Stimulated activated CD4-positive, alpha-beta T cell treated with anti-CD3 and anti-CD28 coated beads, TNF-alpha, amount 100 ng/mL, for 1 hour (primary cell): Measurements from ENCODE around the gene LTBP3.
"Not testable (repeated sequence)": the region's sequence is repeated elsewhere in the genome, so short reads cannot be mapped to it uniquely, and the experiment has no call there.

ENCODE experiments used
- DNase-seq, 3 donors: peaks; one replicate each; pipeline ENCODE4 v3.0.0-alpha.2; 2020; ENCODE audit warnings: low read depth in 3 of 3, low spot score in 1 of 3

LTBP3 gene

DNA sequence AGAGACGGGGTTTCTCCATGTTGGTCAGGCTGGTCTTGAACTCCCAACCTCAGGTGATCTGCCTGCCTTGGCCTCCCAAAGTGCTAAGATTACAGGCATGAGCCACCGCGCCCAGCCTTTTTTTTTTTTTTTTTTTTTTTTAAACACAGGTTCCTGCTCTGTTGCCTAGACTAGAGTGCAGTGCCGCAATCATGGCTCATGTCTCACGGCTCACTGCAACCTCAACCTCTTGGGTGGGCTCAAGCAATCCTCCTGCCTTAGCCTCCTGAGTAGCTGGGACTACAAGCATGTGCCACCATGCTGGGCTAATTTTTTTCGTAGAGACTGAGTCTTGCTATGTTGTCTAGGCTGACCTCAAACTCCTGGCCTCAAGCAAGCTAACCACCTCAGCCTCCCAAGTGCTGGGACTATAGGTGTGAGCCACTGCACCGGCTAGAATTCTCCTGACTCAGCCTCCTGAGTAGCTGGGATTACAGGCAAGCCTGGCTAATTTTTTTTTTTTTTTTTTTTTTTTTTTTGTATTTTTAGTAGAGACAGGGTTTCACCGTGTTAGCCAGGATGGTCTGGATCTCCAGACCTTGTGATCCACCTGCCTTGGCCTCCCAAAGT, 39.1 kb downstream of the LTBP3 start:
- DNase-seq: not testable (repeated sequence)

DNA sequence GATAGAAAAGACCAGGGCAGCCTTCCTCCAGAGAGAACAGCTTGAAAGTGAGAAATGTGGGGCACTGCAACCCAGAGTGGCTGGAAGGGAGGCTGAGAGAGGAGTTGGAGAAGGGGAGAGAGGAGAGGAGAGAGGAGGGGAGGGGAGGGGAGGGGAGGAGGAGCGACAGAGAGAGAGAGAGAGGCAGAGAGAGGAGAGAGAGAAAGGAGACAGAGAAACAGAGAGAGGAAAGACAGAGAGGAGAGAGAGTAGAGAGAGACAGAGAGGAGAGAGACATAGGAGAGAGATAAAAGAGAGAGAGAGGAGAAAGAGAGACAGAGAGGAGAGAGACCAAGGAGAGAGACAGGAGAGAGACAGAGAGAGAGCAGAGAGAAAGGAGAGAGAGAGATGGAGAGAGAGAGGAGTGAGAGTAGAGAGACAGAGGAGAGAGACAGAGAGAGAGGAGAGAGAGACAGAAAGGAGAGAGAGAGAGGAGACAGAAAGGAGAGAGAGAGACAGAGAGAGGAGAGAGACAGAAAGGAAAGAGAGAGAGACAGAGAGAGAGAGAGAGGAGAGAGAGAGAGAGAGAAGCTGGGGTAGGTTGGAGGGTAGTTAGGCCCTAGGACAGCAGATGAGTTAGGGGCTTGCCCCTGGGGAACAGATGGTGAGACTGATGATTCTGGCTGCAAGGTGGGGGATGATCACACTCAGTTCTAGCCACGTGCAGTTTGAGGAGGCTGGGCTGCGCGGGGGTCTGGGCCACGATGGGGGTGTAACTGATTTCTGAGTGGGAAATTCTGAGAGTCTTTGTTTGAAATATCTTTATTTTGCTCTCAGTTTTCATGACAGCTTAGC, 41.8 kb downstream of the LTBP3 start:
- DNase-seq: no peak

DNA sequence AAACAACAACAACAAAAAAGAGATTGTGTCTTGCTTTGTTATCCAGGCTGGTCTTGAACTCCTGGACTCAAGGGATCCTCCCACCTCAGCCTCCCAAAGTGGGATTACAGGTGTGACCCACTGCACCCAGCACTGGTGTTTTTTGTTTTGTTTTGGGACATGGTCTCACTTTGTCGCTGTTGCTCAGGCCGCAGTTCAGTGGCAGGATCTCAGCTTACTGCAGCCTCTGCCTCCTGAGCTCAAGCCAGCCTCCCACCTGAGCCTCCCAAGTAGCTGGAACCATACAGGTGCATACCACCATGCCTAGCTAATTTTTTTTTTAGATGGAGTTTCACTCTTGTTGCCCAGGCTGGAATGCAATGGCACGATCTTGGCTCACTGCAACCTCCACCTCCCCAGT, 45.8 kb downstream of the LTBP3 start:
- DNase-seq: not testable (repeated sequence)

DNA sequence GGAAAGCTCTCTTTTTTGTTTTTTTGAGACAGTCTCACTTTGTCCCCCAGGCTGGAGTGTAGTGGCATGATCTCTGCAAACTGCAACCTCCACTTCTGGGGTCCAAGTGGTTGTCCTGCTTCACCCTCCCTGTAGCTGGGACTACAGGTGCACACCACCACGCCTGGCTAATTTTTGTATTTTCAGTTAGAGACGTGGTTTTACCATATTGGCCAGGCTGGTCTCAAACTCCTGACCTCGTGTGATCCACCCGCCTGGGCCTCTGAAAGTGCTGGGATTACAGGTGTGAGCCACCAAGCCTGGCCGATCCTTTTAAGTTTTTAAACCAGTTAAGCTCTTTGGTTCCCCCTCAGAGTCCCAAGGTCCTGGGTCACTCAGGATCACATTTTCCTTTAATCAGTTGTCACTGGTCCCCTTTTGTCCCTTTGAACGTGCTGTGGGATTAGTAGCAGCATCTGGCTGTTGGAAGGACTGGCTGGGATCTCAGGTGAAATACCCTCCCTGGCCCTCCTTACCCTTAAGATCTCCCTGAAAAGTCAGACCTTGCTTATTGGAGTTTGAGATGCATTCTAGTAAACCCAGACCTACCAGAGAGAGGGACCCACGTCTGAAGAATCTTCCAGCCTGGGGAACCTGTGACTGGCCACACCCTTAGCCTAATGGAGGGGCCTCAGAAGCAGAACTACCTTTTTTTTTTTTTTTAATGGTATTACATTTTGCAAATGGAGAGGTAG, 51.2 kb downstream of the LTBP3 start:
- no peak for DNase-seq

DNA sequence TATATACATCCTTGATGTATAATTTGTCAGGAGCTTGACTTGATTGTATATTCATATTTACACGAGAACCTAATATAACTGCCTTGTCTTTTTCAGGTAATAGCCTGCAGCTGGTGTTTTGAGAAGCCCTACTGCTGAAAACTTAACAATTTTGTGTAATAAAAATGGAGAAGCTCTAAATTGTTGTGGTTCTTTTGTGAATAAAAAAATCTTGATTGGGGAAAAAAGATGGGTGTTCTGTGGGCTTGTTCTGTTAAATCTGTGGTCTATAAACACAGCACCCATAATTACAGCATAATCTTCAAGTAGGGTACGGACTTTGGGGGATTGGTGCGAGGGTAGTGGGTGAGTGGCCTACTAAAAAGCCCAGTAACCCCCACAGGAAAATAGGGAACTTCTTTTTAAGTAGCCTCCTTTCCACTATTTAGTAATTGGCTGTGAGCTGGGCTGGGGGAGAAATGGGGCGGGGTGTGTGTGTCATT, 51.8 kb downstream of the LTBP3 start:
- no peak for DNase-seq

DNA sequence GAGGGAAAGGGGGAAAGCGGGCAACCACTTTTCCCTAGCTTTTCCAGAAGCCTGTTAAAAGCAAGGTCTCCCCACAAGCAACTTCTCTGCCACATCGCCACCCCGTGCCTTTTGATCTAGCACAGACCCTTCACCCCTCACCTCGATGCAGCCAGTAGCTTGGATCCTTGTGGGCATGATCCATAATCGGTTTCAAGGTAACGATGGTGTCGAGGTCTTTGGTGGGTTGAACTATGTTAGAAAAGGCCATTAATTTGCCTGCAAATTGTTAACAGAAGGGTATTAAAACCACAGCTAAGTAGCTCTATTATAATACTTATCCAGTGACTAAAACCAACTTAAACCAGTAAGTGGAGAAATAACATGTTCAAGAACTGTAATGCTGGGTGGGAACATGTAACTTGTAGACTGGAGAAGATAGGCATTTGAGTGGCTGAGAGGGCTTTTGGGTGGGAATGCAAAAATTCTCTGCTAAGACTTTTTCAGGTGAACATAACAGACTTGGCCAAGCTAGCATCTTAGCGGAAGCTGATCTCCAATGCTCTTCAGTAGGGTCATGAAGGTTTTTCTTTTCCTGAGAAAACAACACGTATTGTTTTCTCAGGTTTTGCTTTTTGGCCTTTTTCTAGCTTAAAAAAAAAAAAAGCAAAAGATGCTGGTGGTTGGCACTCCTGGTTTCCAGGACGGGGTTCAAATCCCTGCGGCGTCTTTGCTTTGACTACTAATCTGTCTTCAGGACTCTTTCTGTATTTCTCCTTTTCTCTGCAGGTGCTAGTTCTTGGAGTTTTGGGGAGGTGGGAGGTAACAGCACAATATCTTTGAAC, 52.5 kb downstream of the LTBP3 start:
- DNase-seq: no peak

DNA sequence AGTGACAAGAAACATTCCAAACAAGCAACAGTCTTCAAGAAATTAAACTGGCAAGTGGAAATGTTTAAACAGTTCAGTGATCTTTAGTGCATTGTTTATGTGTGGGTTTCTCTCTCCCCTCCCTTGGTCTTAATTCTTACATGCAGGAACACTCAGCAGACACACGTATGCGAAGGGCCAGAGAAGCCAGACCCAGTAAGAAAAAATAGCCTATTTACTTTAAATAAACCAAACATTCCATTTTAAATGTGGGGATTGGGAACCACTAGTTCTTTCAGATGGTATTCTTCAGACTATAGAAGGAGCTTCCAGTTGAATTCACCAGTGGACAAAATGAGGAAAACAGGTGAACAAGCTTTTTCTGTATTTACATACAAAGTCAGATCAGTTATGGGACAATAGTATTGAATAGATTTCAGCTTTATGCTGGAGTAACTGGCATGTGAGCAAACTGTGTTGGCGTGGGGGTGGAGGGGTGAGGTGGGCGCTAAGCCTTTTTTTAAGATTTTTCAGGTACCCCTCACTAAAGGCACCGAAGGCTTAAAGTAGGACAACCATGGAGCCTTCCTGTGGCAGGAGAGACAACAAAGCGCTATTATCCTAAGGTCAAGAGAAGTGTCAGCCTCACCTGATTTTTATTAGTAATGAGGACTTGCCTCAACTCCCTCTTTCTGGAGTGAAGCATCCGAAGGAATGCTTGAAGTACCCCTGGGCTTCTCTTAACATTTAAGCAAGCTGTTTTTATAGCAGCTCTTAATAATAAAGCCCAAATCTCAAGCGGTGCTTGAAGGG, 53.3 kb downstream of the LTBP3 start:
- no peak for DNase-seq

DNA sequence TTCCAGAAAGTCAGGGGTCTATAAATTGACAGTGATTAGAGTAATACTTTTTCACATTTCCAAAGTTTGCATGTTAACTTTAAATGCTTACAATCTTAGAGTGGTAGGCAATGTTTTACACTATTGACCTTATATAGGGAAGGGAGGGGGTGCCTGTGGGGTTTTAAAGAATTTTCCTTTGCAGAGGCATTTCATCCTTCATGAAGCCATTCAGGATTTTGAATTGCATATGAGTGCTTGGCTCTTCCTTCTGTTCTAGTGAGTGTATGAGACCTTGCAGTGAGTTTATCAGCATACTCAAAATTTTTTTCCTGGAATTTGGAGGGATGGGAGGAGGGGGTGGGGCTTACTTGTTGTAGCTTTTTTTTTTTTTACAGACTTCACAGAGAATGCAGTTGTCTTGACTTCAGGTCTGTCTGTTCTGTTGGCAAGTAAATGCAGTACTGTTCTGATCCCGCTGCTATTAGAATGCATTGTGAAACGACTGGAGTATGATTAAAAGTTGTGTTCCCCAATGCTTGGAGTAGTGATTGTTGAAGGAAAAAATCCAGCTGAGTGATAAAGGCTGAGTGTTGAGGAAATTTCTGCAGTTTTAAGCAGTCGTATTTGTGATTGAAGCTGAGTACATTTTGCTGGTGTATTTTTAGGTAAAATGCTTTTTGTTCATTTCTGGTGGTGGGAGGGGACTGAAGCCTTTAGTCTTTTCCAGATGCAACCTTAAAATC, 54.0 kb downstream of the LTBP3 start:
- no peak for DNase-seq

DNA sequence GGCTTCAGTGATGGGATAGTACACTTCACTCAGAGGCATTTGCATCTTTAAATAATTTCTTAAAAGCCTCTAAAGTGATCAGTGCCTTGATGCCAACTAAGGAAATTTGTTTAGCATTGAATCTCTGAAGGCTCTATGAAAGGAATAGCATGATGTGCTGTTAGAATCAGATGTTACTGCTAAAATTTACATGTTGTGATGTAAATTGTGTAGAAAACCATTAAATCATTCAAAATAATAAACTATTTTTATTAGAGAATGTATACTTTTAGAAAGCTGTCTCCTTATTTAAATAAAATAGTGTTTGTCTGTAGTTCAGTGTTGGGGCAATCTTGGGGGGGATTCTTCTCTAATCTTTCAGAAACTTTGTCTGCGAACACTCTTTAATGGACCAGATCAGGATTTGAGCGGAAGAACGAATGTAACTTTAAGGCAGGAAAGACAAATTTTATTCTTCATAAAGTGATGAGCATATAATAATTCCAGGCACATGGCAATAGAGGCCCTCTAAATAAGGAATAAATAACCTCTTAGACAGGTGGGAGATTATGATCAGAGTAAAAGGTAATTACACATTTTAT, 54.7 kb downstream of the LTBP3 start:
- DNase-seq: no peak

DNA sequence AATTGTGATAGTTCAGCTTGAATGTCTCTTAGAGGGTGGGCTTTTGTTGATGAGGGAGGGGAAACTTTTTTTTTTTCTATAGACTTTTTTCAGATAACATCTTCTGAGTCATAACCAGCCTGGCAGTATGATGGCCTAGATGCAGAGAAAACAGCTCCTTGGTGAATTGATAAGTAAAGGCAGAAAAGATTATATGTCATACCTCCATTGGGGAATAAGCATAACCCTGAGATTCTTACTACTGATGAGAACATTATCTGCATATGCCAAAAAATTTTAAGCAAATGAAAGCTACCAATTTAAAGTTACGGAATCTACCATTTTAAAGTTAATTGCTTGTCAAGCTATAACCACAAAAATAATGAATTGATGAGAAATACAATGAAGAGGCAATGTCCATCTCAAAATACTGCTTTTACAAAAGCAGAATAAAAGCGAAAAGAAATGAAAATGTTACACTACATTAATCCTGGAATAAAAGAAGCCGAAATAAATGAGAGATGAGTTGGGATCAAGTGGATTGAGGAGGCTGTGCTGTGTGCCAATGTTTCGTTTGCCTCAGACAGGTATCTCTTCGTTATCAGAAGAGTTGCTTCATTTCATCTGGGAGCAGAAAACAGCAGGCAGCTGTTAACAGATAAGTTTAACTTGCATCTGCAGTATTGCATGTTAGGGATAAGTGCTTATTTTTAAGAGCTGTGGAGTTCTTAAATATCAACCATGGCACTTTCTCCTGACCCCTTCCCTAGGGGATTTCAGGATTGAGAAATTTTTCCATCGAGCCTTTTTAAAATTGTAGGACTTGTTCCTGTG, 55.4 kb downstream of the LTBP3 start:
- DNase-seq: no peak

DNA sequence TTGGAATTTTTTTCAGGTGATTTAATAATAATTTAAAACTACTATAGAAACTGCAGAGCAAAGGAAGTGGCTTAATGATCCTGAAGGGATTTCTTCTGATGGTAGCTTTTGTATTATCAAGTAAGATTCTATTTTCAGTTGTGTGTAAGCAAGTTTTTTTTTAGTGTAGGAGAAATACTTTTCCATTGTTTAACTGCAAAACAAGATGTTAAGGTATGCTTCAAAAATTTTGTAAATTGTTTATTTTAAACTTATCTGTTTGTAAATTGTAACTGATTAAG, 55.9 kb downstream of the LTBP3 start:
- no peak for DNase-seq

DNA sequence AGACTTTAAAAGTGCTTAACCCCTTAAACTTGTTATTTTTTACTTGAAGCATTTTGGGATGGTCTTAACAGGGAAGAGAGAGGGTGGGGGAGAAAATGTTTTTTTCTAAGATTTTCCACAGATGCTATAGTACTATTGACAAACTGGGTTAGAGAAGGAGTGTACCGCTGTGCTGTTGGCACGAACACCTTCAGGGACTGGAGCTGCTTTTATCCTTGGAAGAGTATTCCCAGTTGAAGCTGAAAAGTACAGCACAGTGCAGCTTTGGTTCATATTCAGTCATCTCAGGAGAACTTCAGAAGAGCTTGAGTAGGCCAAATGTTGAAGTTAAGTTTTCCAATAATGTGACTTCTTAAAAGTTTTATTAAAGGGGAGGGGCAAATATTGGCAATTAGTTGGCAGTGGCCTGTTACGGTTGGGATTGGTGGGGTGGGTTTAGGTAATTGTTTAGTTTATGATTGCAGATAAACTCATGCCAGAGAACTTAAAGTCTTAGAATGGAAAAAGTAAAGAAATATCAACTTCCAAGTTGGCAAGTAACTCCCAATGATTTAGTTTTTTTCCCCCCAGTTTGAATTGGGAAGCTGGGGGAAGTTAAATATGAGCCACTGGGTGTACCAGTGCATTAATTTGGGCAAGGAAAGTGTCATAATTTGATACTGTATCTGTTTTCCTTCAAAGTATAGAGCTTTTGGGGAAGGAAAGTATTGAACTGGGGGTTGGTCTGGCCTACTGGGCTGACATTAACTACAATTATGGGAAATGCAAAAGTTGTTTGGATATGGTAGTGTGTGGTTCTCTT, 56.5 kb downstream of the LTBP3 start:
- no peak for DNase-seq

DNA sequence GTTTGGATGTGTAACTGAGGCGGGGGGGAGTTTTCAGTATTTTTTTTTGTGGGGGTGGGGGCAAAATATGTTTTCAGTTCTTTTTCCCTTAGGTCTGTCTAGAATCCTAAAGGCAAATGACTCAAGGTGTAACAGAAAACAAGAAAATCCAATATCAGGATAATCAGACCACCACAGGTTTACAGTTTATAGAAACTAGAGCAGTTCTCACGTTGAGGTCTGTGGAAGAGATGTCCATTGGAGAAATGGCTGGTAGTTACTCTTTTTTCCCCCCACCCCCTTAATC, 57.0 kb downstream of the LTBP3 start:
- no peak for DNase-seq

DNA sequence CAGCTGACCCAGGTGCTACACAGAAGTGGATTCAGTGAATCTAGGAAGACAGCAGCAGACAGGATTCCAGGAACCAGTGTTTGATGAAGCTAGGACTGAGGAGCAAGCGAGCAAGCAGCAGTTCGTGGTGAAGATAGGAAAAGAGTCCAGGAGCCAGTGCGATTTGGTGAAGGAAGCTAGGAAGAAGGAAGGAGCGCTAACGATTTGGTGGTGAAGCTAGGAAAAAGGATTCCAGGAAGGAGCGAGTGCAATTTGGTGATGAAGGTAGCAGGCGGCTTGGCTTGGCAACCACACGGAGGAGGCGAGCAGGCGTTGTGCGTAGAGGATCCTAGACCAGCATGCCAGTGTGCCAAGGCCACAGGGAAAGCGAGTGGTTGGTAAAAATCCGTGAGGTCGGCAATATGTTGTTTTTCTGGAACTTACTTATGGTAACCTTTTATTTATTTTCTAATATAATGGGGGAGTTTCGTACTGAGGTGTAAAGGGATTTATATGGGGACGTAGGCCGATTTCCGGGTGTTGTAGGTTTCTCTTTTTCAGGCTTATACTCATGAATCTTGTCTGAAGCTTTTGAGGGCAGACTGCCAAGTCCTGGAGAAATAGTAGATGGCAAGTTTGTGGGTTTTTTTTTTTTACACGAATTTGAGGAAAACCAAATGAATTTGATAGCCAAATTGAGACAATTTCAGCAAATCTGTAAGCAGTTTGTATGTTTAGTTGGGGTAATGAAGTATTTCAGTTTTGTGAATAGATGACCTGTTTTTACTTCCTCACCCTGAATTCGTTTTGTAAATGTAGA, 57.6 kb downstream of the LTBP3 start:
- DNase-seq: no peak

DNA sequence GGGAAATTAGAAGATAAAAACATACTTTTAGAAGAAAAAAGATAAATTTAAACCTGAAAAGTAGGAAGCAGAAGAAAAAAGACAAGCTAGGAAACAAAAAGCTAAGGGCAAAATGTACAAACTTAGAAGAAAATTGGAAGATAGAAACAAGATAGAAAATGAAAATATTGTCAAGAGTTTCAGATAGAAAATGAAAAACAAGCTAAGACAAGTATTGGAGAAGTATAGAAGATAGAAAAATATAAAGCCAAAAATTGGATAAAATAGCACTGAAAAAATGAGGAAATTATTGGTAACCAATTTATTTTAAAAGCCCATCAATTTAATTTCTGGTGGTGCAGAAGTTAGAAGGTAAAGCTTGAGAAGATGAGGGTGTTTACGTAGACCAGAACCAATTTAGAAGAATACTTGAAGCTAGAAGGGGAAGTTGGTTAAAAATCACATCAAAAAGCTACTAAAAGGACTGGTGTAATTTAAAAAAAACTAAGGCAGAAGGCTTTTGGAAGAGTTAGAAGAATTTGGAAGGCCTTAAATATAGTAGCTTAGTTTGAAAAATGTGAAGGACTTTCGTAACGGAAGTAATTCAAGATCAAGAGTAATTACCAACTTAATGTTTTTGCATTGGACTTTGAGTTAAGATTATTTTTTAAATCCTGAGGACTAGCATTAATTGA, 58.3 kb downstream of the LTBP3 start:
- DNase-seq: no peak

DNA sequence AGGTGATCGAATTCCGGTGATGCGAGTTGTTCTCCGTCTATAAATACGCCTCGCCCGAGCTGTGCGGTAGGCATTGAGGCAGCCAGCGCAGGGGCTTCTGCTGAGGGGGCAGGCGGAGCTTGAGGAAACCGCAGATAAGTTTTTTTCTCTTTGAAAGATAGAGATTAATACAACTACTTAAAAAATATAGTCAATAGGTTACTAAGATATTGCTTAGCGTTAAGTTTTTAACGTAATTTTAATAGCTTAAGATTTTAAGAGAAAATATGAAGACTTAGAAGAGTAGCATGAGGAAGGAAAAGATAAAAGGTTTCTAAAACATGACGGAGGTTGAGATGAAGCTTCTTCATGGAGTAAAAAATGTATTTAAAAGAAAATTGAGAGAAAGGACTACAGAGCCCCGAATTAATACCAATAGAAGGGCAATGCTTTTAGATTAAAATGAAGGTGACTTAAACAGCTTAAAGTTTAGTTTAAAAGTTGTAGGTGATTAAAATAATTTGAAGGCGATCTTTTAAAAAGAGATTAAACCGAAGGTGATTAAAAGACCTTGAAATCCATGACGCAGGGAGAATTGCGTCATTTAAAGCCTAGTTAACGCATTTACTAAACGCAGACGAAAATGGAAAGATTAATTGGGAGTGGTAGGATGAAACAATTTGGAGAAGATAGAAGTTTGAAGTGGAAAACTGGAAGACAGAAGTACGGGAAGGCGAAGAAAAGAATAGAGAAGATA, 59.0 kb downstream of the LTBP3 start, which contains the start of gene MALAT1:
TSS of gene MALAT1 (plus strand) at position 69 of the 736 bp plus-strand sequence.
- DNase-seq: peak; percentile 91 to 95 (median 92)
